Activated T-helper 1 cell treated with anti-CD3 and anti-CD28 coated beads, Interleukin-2, amount 50 U/mL, for 16 hours (primary cell): ENCODE data around the gene ALDH1L1.
"Not testable (repeated sequence)": the region's sequence is repeated elsewhere in the genome, so short reads cannot be mapped to it uniquely, and the experiment has no call there.

ENCODE experiments used
- DNase-seq, 2 donors: peaks; one replicate each; pipeline ENCODE4 v3.0.0-alpha.2; 2020; ENCODE audit warnings: low read depth in 1 of 2, low spot score in 1 of 2

Gene ALDH1L1

DNA sequence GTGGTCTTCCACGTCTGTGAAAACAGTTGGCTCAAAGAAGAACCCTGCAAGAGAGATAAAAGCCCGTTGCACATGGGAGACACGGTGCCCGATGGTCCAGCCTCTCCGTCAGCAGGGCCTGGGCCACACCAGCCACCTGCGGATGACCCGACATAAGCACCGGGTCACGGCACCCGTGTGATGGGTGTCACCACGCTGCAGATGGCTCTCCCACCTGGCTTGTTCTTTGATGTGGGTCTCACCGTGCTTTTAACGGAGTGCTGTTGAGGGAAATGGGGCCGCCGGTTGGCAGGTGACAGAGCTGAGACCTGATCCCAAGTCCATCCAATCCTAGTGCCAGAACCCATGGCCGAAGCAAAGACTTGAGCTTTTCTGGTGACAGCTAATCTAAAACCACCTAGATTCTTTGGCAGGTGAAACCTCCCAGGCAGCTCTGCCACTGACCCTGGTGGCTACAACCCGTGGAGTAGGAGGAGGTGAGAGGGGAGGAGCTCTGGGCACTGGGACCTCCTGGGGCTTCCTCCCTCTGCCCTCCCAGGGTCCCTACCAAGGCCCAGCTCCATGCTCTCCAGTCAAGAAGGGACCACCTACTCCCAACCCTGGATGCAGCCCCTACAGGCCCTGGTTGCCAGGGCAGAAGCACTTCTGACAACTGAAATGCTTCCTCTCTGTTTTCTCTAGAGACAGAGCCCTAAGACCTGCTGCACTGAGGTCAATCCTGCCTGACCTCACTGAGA, 73.0 kb downstream of the ALDH1L1 start:
- no peak for DNase-seq

DNA sequence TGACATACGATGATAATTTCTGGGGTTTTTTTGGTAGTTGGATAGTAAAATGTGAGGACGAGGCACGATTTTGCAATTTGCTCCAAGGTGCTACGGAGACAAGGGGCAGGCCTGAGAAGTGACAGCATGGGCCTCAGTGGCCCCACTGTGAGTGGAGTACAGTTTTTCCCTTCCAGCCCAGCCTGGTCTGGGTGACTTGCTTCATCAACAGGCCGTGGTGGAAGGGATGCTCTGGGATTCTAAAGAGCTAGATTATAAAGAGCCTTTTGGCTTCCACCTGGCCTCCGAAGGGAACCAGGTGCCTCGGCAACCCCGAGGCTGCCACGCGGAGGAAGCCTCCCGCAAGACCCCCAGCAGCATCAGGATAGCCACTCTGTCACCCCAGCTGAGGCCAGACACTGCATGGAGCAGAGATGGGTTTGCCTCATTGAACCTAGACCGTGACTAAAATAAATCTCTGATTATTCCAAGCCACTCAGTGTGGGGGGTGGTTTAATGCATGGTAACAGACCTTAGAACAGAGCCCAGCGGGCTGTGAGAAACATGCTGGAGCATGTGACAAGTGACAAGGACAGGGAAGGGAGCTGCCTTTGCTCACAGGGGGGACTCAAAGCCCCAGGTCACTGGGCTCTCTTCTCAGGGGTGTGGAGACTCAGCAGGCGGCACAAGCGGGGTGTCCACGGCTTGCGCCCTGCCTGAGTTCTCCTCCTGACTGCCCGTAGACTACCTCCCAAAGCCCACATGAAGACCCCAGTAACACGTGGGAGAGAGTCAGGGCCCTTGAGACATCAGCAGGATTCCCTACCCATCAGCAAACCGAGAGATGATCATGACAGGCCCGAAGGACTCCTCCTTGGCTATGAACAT, 73.8 kb downstream of the ALDH1L1 start:
- DNase-seq, result no peak

DNA sequence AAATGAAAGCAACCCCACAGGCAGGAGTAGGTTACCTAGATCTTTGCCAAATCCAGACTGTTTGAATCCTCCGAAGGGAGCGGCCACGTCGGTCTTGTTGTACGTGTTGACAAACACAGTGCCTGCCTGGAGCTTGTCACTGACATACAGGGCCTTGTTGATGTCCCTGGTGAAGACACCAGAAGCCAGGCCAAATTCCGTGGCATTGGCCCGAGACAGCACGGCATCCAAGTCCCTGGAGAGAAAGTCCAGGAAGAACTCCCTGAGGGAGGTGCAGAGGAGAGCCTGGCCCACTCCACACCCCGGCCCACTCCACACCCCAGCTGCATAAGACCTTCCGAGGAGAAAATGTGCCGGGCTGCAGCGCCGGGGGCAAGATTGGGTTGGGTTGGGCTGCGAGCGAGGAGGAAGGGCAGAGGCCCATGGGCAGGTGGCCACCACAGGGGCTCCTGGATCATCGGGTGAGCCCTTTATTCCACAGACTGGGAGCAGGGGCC, 74.6 kb downstream of the ALDH1L1 start:
- DNase-seq, result no peak

DNA sequence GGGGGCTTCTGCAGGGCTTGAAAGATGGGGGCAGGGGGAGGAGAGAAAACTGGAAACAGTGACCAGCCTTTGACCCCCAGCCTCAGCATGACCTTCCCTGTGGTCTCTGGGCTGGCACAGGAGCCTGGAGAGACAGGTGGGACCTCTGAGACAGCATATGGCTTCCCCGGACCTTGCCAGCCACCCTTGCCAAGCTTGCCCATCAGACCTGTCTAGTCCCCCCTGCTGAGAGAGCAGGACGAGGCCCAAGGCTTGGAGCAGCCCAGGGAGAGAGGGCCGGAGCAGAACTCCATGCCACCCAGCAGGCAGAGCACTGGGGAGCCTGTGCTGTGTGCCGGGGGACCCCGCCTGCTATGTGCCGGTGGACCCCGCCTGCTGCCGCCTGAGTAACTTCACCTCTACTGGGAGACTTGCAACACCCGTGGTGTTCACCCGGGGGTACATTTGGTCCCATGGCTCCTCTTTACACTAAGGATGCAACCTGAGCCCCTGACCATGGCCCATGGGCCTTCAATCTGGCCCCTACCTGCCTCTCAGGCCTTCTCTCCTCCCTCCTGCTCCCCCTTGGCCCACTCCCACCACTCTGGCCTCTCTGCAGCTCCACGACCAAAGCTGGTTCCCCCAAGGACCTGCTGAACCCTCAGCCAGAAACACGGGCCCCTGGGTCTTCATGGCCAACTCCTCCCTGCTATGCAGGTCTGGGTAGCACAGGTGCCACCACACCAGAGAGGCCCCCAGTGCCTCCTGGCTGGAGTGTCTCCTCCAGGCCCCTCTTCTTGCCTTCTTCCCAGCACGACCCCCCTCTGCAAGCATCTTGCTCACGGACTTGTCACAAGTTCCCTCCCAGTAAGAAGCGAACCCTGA, 75.4 kb downstream of the ALDH1L1 start:
- DNase-seq, result no peak

DNA sequence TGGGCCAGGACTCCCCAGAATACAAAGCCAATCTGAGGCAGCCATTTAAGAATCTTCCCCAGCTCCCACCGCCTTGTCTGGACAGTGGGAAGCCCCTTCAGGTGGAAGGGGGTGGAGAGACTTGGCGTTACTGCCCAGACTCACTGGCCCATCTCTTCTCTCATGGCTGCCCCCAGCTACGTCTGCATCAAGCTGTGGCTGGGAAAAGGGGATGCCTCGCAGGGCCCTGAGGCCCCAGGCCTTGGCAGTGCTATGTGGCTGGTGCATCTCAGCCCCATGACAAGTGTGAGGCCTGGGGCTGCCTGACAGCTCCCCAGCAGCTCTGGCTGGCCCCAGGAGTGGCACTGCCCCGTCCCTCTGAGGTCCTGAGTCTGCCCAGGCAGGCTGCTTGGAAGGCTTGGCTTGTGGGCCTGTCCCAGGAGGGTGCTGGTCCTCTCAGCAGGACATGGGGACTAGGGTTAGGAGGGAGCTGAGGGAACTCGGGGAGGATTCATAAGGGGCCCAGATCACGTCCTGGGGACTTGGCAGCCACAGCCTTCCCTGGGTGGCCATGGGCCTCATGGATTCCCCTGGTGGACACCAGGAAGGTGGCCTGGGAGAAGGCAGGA, 76.3 kb downstream of the ALDH1L1 start:
- DNase-seq, result no peak

DNA sequence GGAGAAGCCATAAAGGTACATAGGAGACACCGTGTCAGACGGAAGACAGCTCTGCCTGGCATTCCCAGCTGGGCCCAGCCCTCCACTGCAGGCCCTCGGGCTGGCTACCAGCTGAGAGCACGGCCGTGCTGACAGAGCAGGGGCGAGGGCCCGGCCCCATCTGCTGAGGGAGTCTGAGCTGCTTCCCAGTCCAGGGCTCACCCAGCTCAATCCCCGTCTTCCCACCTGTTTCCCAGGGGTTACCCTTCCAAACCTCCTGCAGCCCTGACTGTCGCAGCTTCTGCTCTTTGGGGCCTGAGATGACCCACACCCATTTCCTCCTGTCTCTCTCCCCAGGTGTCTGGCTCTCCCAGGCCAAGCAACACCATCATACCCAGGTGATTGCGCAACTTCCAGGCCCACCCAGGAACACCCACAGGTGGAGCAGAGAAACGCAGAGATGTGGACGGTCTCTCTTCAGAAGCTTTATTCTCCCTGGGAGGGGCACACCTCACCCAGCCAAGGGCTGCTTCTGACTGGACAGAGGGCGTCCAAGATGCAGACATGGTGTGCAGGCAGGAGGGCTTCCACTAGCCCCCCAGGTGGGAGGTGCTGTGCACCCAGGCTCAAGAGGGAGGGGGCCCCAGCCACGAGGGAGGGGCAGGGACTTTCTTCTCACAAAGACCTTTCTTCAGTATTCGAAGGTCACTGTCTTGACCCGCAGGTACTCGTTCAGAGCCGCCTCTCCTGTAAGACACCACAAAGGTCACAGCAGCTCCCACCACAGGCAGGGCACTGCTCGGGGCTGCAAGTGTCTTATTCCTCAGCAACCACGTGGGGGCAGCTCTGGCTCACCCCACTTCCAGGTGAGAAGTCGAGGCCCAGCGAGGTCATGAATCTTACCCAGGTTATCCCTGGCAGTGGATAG, 77.0 kb downstream of the ALDH1L1 start:
- DNase-seq, result no peak

DNA sequence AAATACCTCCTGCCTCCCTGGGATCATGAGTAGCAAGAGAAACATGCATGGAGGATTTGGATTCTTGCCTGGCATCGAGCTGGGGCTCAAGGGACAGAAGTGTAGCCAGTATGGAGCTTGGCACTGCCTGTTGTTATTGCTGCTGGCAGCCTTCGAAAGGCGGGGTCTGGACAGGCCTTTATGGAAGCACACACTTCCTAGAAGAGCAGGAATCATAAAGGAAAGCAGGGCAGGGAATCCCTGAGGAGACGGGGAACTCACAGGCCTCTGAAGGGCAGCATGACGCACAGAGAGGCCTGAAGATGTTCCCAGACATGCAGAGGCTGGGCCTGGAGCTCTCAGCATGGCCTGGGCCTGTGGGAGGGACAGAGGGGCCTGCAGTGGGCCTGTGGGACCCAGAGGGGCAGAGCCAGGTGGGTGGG, 77.8 kb downstream of the ALDH1L1 start:
- no peak for DNase-seq

DNA sequence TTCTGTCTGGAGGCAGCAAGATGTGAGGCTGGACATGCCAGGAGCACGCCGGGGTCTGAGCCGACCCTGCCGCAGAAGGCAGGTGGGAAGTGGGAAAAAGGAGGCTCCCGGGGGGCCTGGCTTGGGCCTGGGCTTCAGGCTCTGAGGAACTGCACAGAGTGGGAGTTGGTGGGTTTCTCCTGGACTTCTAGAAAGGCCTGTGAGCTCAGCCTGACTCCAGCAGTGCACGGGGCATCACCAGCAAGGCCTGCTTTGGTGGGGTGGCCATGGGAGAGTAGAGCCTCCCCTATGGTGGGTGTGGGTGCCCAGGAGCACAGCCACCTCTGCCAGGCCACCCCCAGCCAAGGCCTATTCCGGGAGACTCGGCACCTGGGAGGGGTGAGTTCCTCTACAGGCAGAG, 78.4 kb downstream of the ALDH1L1 start:
- no peak for DNase-seq

DNA sequence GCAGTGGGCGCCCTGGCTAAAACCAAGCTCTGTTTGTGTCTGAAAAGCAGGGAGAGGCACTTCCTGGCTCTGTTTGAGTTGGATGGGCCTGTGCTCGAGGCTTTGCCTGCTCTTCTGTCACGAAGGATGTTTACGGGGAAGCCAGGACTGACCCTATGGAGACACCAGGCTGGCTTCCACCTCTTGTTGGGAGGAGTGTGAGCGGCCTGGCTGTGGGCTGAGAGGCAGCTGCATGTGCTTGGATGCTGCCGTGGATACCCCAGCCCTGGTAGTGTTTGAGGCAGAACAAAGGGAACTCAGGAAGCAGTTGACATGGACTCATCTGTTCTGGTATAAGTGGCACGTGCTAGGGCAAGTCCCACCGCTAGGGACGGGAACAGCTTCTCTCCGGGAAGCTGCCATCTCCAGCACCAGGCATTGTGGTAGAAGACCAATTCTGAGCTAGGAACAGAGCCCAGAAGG, 78.8 kb downstream of the ALDH1L1 start:
- DNase-seq, result no peak

DNA sequence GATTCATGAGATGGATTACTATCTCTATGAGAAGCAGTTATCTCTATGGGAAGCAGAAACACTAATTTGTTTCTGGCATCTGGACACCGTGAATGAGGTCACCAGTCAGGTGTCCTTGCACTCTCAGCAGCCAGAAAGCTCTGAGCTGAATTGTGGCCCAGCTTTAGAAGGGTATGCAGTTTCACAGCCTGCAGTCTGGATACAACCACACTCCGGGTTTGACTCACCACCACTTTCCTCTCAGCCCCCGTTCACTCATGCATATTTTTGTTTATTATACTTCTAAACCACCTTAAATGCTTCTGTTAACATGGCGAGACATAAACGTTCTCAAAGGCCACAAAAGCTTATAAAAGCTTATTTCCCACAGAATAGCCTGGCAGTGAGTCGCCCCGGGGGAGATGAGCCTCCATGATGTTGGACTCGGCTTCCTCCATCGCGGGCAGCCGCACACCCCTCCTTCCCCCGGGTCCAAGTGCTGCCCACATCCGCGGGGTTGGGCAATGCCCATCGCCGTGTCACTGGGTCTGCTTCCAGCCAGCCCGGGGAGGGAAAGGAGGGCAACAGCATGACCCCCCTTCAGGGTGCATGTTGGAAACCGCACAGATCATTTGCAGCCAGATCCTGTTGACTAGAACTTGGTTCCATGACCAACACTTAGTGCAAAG, 79.6 kb downstream of the ALDH1L1 start:
- DNase-seq, result no peak

DNA sequence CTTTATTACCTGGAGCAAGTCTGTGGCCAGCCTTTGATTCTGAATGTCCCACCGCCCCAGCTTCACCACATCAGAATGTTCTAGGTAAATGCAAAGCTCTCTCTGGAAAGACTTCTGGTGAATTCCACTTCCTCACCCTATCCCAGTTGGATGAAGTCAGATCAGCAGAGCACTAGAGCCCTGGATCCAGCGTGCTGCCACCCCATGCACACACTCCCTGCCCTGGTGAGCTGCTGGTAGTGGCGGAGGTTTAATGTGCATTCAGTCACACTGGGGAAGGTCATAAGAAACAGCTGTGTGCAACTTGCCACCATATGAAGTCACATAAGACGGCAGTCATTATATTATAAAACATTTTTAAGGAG, 80.1 kb downstream of the ALDH1L1 start:
- no peak for DNase-seq

DNA sequence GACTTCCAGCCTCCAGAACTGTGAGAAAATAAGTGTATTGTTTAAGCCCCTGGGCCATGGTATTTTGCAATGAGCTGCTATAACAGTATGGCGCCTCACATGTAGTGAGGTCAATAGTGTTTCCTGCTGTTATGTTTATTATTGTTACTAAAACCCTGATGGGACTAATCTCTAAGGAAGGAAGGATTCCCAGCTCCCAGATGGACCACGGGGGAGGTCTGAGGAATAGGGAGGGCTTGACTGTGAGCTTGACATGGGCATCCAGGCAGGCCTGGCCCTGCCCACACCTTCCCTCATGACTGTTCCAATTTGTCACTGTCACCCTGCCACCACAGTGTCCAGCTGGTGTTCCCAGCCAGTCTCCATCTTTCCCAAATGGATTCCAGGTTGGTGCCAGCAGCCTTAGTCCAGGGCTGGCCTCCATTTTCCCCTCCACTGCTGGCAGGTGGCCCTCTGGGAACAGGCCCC, 82.0 kb downstream of the ALDH1L1 start:
- no peak for DNase-seq

DNA sequence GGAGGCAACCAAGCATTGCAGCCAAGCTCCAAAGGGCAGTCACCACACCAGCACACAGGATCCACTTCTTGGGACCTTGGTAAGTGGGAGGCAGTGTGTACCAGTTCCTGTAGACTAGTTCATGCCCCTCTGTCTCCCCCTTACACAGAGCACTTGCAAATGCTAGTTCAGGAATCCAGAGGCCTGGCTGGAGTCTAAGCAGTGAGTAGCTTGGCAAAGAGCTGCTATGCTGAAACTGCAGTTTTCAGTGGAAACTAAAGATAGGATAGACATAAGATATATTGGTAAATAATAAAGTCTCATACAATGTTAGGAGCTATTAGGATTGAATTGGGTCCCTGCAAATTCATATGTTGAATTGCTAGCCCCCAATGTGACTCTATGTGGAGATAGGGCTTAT, 82.6 kb downstream of the ALDH1L1 start:
- no peak for DNase-seq

DNA sequence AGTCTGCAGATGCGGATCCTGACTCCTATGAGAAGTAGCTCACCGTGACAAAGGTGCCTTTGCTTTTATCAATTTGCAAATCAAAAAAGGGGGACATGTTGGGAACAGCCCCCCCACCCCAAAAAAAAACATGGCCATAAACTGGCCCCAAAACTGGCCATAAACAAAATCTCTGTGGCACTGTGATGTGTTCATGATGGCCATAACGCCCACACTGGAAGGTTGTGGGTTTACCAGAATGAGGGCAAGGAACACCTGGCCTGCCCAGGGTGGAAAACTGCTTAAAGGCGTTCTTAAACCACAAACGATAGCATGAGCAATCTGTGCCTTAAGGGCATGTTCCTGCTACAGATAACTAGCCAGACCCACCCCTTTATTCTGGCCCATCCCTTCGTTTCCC, 84.1 kb downstream of the ALDH1L1 start:
- DNase-seq, result not testable (repeated sequence)

DNA sequence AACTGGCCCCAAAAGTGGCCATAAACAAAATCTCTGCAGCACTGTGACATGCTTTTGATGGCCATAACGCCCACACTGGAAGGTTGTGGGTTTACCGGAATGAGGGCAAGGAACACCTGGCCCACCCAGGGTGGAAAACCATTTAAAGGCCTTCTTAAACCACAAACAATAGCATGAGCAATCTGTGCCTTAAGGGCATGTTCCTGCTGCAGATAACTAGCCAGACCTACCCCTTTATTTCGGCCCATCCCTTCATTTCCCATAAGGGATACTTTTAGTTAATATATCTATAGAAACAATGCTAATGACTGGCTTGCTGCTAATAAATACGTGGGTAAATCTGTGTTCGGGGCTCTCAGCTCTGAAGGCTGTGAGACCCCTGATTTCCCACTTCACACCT, 88.3 kb downstream of the ALDH1L1 start:
- DNase-seq, result not testable (repeated sequence)

DNA sequence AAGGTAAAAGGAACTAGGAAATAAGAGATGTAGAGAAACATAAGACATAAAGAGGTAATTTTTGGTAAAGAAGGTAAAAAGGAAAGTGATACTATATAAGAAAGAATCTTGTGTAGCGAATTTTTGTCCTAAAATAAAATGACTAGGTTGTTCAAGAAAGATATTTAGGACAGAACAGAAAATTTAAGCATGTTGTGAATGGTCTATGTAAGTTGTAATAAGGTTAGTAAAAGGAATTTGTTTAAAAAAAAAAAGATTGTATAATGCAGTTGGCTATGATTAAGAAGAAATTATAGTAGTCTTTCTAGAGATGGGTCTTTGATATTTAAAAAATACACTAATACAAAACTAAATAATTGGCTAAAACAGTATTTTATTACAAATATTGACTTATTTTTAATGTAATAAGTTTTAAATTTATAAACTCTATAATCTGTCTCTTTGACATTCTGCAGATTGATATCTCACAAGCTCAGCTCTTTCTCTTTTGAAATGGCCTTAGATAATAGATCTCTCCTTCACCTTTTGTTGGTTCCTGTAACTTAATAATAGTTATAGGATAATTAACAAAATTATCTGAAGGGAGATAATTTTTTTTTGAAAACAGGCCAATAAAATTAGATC, 92.7 kb downstream of the ALDH1L1 start:
- DNase-seq, result no peak

DNA sequence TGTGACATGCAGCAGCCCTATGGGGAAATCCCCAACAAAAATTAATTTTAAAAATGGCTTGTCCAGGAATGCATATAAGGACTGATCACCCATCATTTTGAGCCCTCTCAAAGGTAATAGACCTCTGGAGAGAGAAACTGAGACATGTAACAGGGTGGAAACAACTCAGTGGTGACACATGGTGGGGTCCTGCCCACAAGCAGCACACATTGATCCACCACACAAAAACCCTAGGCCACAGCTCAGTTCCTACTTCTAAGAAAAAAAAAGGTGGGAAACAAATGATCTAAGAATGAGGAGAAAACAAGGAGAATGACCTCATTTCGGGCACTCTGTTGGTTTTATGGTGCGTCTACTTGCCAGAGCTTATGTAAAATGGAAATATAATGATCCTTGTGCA, 94.5 kb downstream of the ALDH1L1 start:
- DNase-seq, result no peak

DNA sequence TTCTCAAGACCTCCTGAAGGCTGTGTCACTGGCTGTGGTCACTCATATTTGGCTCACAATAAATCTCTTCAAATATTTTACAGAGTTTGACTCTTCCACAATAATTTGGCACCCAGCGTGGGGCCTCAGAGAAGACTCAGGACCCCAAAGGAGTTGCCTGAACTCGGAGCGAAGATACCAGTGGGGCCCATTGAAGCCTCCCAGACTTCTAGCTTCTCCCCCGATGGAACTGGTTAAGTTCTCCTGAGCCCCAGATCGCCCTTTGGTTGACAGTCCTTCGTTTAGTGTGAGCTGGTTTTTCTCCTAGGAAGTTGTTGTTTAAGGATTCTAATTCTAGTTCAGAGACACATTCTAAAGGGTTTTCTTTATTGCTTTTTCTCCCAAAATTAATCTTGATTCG, 95.1 kb downstream of the ALDH1L1 start:
- no peak for DNase-seq

DNA sequence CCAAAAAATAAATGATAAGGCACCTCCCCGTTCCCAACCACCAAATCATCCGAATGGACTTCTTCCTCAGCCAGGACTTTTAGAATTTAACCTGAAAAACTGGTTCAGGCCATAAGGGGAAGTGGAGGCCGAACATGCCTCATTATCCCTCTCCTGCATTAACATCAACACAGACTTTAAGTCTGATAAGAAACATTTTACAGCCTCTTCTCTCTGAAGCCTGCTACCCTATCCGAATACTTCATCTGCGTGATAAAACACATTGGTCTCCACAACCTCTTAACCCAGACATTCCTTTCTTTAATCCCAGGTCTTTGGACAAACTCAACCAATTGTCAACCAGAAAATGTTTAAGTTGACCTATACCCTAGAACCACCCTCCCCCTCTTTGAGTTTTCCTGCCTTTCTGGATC, 95.6 kb downstream of the ALDH1L1 start:
- DNase-seq, result no peak
